KOPT-K1 (cell line): ENCODE data around the gene MTERF2.

Experiments
- H3K27ac ChIP-seq: fragments of 200-600 bp; sonication (generic); 2 replicates; pipeline ENCODE4 v1.5.1; 2016; ENCODE audit warnings: antibody characterized with exemption, mild to moderate bottlenecking, low read depth, low read length; ENCODE audit not compliant: poor library complexity, severe bottlenecking
- H3K36me3 ChIP-seq: fragments of 200-600 bp; sonication (generic); 2 replicates; pipeline ENCODE4 v1.5.1; 2017; ENCODE audit warnings: antibody characterized with exemption, mild to moderate bottlenecking, low read length, moderate library complexity; ENCODE audit not compliant: insufficient read depth
- H3K9me3 ChIP-seq: fragments of 200-600 bp; sonication (generic); 2 replicates; pipeline ENCODE4 v1.5.1; 2017; ENCODE audit warnings: antibody characterized with exemption, low read length, mild to moderate bottlenecking; ENCODE audit not compliant: insufficient read depth, poor library complexity, severe bottlenecking

MTERF2 gene

DNA sequence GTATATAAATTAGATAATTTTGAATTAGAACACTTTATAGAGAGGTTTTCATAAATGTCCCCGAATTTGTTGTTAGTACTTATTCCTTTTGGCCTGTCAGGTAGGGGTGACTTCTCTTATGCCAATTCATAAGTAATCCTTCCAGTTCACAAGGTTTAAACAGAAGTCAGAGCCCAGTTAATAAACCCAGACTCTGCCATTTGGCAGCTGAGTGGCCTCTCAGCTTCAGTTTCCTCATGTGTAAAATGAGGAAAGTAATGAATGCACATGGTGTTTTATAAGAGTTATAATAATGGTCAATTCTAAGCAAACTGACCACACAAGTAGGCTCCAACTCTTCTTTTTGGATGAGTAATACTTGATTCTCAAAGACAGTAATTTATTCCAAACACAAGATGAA, 10.3 kb downstream of the MTERF2 start:
- Histone ChIP-seq H3K36me3 (peaks cover 37% of the 10 kb centered on the region), H3K27ac (no peak overlapping the region), H3K9me3 (no peaks in the 10 kb centered on the region)

DNA sequence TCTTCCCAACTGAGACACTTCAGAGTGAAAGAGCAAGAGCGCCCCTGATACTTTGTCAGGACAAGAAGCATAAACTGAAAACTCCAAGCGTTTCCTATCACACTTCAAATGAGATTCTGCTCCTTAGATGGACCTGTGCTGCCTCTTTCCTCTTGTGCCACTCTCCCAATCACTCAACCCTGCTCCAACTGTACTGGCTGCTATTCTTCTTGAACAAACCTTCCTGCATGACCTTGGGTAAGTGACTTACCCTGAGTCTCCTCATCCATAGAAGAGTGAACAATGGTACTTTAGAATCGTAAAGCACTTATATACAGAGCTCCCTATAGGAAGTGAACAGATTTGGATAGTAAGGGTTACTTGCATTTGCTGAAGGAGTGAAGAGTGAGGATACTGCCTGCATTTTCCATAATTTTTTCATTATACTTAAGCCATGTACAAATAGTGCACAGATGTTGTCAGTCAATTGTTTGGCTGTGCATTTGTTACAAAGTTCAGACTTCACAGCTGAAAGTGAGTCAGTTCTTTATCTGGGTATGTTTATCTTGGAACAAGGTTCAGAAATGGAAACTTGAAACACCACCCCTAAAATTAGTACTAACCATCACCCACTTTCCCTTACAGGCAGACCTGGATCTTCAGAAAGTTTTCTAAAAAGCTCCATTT, 10.8 kb downstream of the MTERF2 start:
- Histone ChIP-seq H3K9me3 (no peaks in the 10 kb centered on the region), H3K36me3 (peaks cover 42% of the 10 kb centered on the region), H3K27ac (no peak overlapping the region)

DNA sequence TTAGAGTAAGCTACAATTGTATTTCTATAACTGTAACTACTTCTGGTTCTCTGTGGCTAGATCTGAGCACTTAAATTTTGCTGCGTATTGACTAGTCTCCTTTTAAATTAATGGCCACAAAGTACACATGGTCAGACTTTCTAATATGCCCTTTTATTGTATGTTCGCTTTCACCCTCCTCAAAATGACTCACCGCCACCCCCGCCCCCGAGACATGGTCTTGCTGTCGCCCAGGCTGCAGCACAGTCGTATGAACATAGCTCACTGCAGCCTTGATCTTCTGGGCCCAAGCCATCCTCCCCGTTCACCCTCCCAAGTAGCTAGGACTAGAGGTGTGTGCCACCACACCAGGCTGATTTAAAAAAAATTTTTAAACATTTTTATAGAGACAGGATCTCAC, 11.8 kb downstream of the MTERF2 start:
- Histone ChIP-seq H3K36me3 (peaks cover 49% of the 10 kb centered on the region), H3K27ac (no peak overlapping the region), H3K9me3 (no peaks in the 10 kb centered on the region)

DNA sequence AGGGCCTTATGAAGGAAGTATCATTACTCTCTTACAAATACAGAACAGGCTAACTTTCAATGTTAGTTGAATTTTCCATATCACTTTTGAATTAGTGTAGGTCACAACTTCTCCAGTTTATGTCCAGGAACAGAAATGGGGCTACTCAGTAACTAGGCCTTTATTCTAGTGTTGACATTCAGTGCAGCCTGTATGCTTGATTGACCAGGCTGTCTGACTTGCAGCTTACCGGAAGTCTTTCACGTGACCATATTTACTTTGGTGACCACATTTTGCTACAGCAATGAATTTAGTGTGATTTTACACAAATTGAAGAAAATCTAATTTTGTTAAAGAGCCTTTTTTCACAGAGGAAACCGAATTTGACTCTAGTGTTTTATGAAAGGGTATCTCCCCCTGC, 12.4 kb downstream of the MTERF2 start:
- H3K36me3 ChIP-seq: peaks cover 49% of the 10 kb centered on the region

DNA sequence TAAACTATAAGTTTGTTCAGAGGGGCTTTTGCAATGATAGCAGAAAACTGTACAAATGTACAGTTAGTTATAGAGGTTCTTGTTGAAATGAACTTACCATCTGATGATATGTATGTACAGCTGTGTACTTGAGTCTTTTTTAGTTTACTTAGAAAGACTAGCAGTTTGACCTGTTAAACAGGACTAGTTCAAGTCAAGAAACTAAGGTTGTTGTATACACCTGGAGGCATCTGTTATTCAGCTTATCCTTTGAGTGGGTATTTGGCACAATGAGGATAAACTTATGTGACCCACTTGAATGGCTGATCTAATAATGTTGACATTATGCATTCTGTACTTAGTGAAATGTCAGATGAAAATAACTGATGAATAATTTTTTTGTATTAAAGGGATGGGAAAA, 13.4 kb downstream of the MTERF2 start:
- H3K27ac ChIP-seq: no peak overlapping the region
- no peaks in the 10 kb centered on the region for H3K9me3 ChIP-seq
- peaks cover 54% of the 10 kb centered on the region for H3K36me3 ChIP-seq

More for the DNA sequence above, 12.4 kb downstream of the MTERF2 start:
- Histone ChIP-seq H3K27ac (no peak overlapping the region), H3K9me3 (no peaks in the 10 kb centered on the region)

DNA sequence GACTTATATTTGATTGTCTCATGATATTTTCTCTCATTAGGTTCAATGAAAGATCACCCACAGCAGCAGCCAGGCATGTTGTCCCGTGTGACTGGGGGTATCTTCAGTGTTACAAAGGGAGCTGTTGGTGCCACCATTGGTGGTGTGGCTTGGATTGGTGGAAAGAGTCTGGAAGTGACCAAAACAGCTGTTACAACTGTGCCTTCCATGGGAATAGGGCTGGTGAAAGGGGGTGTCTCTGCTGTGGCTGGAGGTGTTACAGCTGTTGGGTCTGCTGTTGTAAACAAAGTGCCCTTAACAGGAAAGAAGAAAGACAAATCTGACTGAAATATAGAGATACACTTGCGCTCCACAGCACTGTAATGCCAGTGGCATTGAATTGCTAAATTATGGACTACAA, 15.9 kb downstream of the MTERF2 start:
- H3K36me3 ChIP-seq: peaks cover 68% of the 10 kb centered on the region
- H3K27ac ChIP-seq: no peak overlapping the region
- no peaks in the 10 kb centered on the region for H3K9me3 ChIP-seq

DNA sequence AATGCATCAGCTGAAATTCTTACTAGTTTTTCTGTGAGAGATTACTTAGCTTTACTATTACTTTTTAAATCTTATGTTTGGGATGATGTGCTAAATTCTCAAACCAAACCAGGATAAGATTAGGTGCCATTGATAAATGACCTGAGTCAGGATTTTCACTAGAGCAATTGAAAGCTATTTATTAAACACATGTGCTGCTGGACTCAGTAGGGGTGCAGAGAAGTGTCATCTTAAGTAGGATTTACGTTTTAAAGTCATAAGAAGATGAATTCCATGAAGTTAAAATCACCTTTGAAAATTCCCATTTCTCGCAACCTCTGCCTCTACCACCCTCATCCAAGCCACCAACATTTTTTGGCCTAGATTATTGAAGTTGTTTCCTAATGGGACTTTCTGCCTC, 22.4 kb downstream of the MTERF2 start:
- no peaks in the 10 kb centered on the region for H3K9me3 ChIP-seq
- peaks cover 47% of the 10 kb centered on the region for H3K36me3 ChIP-seq
- H3K27ac ChIP-seq: no peak overlapping the region

DNA sequence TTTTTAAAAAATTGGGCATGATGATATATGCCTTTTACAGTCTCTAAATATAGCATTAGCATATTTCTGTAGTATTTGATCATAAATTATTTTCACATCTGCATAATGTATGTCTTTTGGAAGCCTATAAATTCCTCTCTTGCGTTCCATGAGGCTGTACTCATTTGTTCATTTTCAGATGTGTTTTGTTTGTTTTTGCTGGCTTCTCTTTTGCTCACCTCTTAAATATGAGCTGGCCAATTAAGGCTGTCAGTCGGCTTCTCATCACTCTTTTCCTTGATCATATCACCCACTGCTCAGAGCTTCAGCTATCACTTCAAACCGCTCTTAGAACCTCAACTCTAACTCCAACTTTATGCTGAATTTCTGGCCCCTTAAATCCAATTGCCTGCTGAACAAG, 24.7 kb downstream of the MTERF2 start:
- H3K9me3 ChIP-seq: no peaks in the 10 kb centered on the region
- no peak overlapping the region for H3K27ac ChIP-seq
- peaks cover 28% of the 10 kb centered on the region for H3K36me3 ChIP-seq

DNA sequence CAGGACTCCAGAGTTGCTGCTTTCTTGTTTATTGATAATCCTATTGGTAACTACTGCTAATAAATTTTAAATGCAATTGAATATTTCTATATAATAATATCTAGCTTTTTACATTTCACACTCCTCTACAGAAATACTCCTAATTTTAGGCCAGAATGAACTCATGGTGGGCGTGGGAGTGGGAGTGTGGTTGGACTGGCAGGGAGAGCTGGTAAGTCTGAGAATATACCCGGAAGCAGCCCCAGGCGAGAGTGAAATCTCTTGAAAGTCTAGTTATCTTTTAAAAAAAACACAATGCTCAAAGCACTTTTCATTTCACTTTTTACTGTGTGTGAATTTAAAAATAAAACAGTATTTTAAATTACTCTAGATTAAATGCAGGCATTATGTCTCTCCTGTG, 26.5 kb downstream of the MTERF2 start:
- Histone ChIP-seq H3K27ac (no peak overlapping the region), H3K36me3 (peaks cover 20% of the 10 kb centered on the region)

DNA sequence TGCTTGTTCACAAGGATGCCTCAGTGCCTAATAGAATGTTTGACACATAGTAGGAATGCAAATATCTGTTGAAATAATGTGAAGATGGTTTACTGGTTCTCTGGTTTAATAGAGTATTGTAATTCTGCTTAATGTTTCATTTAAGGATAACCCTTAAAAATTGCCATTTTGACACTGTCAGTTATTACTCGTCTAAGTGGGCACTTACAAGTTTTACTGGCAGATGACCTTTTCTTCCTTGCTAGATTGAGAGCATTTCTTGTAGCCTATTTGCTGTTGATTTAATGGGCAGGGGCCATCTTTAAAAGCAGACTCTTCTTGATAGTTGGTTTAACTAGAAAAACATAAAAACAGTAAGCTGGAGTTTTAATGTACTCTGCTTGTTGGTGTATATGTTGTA, 29.4 kb downstream of the MTERF2 start:
- no peaks in the 10 kb centered on the region for H3K9me3 ChIP-seq
- H3K27ac ChIP-seq: peak overlapping the region; percentile 84

More for the DNA sequence above, 26.5 kb downstream of the MTERF2 start:
- H3K9me3 ChIP-seq: no peaks in the 10 kb centered on the region

DNA sequence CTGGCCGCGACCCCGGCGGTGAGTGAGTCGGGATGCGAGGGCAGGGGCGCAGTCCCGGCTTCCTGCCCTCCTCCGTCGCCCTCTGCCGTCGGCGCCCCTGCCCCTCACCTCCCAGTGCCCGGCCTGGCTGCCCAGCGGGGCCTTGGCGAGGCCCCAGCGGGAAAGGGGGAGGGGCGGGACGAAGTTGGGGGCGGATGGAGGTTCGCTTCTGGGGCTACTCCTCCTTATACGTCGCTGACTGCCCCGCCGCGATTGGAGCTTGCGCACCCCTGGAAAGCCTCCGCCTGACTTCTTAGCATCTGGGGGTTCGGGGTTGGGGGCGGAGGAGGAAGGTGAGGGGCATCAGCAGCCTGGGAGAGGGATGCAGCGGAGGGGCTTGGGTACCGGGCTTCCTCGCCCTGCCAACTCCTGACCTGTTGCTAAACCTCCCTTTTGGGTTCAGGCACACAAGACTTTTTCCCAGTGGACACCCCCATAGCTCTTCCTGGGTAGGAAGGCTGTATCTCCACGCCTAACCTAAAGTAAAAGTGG, 30.8 kb downstream of the MTERF2 start:
- Histone ChIP-seq H3K36me3 (peaks cover 7% of the 10 kb centered on the region; the same call in 1 of the 2 replicates), H3K27ac (peak overlapping the region; percentile 84), H3K9me3 (no peaks in the 10 kb centered on the region)

More for the DNA sequence above, 29.4 kb downstream of the MTERF2 start:
- H3K36me3 ChIP-seq: peaks cover 12% of the 10 kb centered on the region

DNA sequence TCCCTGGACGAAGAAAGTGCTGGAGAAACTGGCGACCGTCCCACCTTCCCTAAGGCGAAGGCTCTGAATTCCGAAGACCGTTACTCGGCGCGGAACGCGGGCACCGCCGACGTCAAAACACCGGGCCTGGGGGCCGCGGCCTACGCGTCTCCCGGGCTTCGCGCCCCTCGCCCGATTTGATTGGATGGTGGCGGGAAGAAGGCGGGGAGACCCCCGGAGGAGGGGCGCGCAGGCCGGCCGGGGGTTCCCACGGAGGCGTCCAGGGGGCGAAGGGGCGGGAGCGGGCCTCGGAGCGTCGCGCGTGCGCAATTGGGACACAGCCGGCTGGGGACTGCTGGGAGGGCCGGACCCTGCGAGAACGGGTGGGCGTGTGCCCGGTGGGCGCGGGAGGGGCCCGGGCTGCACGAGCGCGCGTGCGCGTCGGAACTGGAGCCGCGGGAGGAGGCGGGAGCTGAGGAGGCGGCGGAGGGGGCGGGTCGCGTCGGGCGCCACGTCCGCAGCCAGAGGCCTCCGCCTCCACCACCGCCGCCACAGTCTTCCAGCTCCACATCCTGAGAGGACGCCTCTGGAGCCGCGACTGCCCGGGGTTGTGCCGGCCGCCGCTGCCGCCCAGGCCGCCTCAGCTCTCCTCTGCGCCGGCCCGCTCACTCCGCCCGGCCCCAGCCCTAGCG, 31.4 kb downstream of the MTERF2 start, which contains the start of gene TMEM263:
TSS of gene TMEM263 (plus strand) at position 531 of the 671 bp plus-strand sequence. CDS start 11,210 bp downstream, outside the sequence.
- Histone ChIP-seq H3K36me3 (peaks cover under 1% of the 10 kb centered on the region; the same call in 1 of the 2 replicates), H3K27ac (peak within 1 kb of the TSS; percentile 84), H3K9me3 (no peaks in the 10 kb centered on the region)

DNA sequence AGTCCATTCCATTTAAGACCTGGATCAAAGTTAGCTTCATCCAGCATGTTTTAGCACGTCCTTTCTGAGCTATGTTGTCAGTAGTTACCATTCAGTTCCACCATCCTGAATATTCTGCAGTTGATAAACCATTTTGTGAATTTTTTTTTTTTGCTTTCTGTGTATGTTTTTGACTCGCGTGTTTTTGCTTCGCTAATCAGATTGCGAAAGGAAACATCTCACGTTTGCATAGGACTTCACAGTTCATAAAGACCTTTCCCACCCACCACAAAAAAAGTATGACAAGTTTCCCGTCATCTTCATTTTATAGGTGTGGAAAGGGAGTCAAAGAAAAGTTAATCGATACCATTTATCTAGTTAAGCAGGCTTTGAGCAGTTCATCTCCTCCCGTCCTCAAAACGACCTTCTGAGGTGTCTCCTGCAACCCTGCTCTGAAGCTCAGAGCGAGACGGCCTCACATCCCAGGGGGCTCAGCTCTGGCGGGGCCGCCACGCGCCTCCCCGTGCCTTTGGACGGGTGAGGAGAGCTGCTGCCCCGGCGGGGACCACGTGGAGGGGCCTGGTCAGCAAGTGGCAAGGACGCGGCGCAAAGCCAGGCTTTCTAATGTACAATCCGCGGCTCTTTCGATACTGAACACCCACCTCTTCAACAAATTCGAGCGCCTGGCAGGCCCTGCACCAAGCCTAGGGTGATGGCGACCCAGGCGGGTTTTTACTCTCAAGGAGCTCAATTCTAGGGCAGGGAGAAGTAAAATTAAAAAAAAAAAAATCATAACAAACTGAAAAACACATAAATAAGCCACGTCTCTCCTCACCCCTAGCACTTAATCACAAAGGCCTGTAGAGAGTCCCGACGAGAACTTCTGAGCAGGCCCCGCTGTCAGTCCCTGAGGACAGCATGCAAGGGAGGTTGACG, 32.2 kb downstream of the MTERF2 start:
- Histone ChIP-seq H3K36me3 (no peaks in the 10 kb centered on the region), H3K9me3 (peaks cover under 1% of the 10 kb centered on the region), H3K27ac (peak overlapping the region; percentile 84)

DNA sequence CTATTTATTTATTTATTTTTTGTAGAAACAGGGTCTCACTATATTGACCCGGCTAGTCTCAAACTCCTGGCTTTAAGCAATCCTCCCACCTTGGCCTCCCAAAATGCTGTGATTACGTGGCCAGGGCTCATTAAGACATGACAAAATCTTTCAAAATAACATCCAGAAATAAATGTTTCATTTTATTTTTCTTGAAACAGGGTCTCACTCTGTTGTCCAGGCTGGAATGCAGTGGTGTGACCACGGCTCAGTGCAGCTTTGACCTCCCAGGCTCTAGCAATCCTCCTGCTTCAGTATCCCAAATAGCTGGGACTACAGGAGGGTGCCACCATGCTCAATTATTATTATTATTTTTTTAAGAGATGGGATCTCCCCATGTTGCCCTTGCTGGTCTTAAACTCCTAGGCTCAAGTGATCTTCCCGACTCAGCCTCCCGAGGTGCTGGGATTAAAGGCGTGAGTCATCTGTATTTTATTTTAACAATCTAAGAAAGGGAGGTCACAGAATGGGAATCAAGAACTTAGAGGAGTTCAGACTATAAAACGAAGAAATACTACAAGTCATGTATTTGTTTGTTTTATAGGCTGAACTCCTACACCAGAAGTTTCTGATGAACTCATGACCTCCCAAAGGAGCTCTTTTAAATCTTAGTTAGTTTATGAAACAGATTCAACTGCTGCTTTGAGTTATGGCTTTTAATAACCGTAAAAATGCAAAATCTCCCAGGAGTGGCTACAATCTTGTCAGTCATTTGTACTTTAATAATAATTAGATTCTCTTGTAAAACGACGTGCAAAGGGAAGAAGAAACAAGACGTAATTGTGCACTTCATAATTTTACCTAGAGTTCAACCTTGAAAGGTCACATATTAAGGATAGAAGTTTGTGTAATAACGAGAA, 33.3 kb downstream of the MTERF2 start:
- Histone ChIP-seq H3K9me3 (peaks cover 12% of the 10 kb centered on the region), H3K36me3 (no peaks in the 10 kb centered on the region)

More for the DNA sequence above, 33.3 kb downstream of the MTERF2 start:
- no peak overlapping the region for H3K27ac ChIP-seq
